Endothelial cell of umbilical vein (primary cell): ENCODE results near the gene TNS2. TPM values are rescaled to one million over a fixed set of nuclear protein-coding genes. Genes with fewer than 3 reads are reported as not detected.
A peak's percentile ranks its signal among the peaks of the same experiment; 100 is the strongest.

Experiments used
- BruUV-seq: library from RNA; stranded (reverse); fragments of 400-500 nt; replicated peaks from 2 replicates; lab custom pipeline; 2021; lab: Mats Ljungman, UMichigan
- CTCF ChIA-PET: fragments of 300-600, 350-600 bp; sonication (Branson Sonifier 250); formaldehyde crosslinking; loops from one replicate; lab custom pipeline; 2021; ENCODE audit warnings: antibody characterized with exemption, inconsistent platforms; lab: Charles Lee
- POLR2A ChIA-PET: fragments of 300-600, 350-600 bp; sonication (Branson Sonifier 250); formaldehyde crosslinking; loops from one replicate; lab custom pipeline; 2021; ENCODE audit warnings: antibody characterized with exemption, inconsistent platforms; lab: Charles Lee
- DNase-seq: peaks from one replicate; pipeline ENCODE4 v3.0.0-alpha.2; 2011; ENCODE audit warnings: low read depth, low spot score
- FAIRE-seq: peaks from 2 replicates; lab custom pipeline; 2011; peaks lifted over from hg19 to GRCh38; lab: Jason Lieb, UNC
- H2AFZ ChIP-seq: 2 replicates; pipeline ENCODE4 v1.6.0; 2012; ENCODE audit warnings: low read depth, low read length, control low read depth, inconsistent platforms
- H3K27ac ChIP-seq: 2 replicates; pipeline ENCODE4 v1.5.1; 2011; ENCODE audit warnings: low read depth, mild to moderate bottlenecking, control low read depth, low read length, moderate library complexity; ENCODE audit not compliant: insufficient read depth
- H3K27me3 ChIP-seq, 2 experiments: 2 replicates each; pipeline versions ENCODE4 v1.6.0 to v1.6.1; 2011; ENCODE audit warnings: low read length in 2 of 2, mixed read lengths in 1 of 2; ENCODE audit not compliant: control insufficient read depth in 2 of 2, insufficient read depth in 2 of 2
- H3K36me3 ChIP-seq, 2 experiments: 2 replicates in 1 of 2; 3 replicates in 1 of 2; pipeline ENCODE4 v1.5.1; 2011; ENCODE audit warnings: low read length in 2 of 2, mild to moderate bottlenecking in 1 of 2, moderate library complexity in 1 of 2; ENCODE audit not compliant: control insufficient read depth in 2 of 2, insufficient read depth in 2 of 2; ENCODE audit errors: extremely low read depth in 1 of 2
- H3K4me1 ChIP-seq: 3 replicates; pipeline ENCODE4 v1.5.1; 2011; ENCODE audit warnings: mild to moderate bottlenecking, low read length; ENCODE audit not compliant: control insufficient read depth, insufficient read depth; ENCODE audit errors: extremely low read depth
- H3K4me2 ChIP-seq: 2 replicates; pipeline ENCODE4 v1.6.1; 2011; ENCODE audit warnings: low read length, control low read depth, mixed read lengths; ENCODE audit not compliant: insufficient read depth
- H3K4me3 ChIP-seq, 3 experiments: fragments of 200-600 bp in 1 of 3; sonication (generic), shearing (Covaris generic) in 1 of 3; replicated peaks in 1 of 3; 2 replicates each; pipeline ENCODE4 v1.5.1; 2011 to 2016; ENCODE audit warnings: control low read depth in 3 of 3, low read length in 3 of 3, mild to moderate bottlenecking in 2 of 3, inconsistent platforms in 1 of 3, low read depth in 1 of 3, moderate library complexity in 1 of 3; ENCODE audit not compliant: insufficient read depth in 1 of 3
- H3K79me2 ChIP-seq: 2 replicates; pipeline ENCODE4 v1.6.0; 2012; ENCODE audit warnings: low read length, inconsistent platforms; ENCODE audit not compliant: control insufficient read depth, insufficient read depth
- H3K9ac ChIP-seq: replicated peaks from 2 replicates; pipeline ENCODE3; 2011; ENCODE audit warnings: low read length, control low read depth; ENCODE audit not compliant: insufficient read depth; ENCODE audit errors: extremely low read depth
- H3K9me1 ChIP-seq: replicated peaks from 3 replicates; pipeline ENCODE4 v1.6.0; 2011; ENCODE audit warnings: mild to moderate bottlenecking, low read length; ENCODE audit not compliant: control insufficient read depth, insufficient read depth; ENCODE audit errors: extremely low read depth
- H3K9me3 ChIP-seq: replicated peaks from 2 replicates; pipeline ENCODE4 v1.5.1; 2012; ENCODE audit warnings: low read length, inconsistent platforms; ENCODE audit not compliant: control insufficient read depth, insufficient read depth
- H4K20me1 ChIP-seq: replicated peaks from 2 replicates; pipeline ENCODE3; 2011; ENCODE audit warnings: mild to moderate bottlenecking, low read length; ENCODE audit not compliant: control insufficient read depth, insufficient read depth; ENCODE audit errors: extremely low read depth
- CTCF ChIP-seq, 2 donors: IDR thresholded peaks; 1 replicate in 1 of 2; 2 replicates in 1 of 2; pipeline ENCODE4 v1.5.1; 2011; ENCODE audit warnings: low read length in 2 of 2, mild to moderate bottlenecking in 2 of 2, moderate library complexity in 2 of 2, control low read depth in 1 of 2, inconsistent platforms in 1 of 2, low read depth in 1 of 2; ENCODE audit not compliant: insufficient read depth in 1 of 2; ENCODE audit errors: extremely low read depth in 1 of 2
- GATA2 ChIP-seq: IDR thresholded peaks from 2 replicates; pipeline ENCODE4 v1.7.0; 2011; ENCODE audit warnings: low read depth, mild to moderate bottlenecking, moderate library complexity, mixed read lengths, low read length; ENCODE audit not compliant: insufficient read length, insufficient read depth
- MAX ChIP-seq: IDR thresholded peaks from 2 replicates; pipeline ENCODE4 v1.6.1; 2011; ENCODE audit not compliant: insufficient read depth, insufficient read length
- MYC ChIP-seq: IDR thresholded peaks from one replicate; pipeline ENCODE4 v1.6.1; 2011; ENCODE audit warnings: mild to moderate bottlenecking, low read depth, low read length
- POLR2A ChIP-seq: IDR thresholded peaks from 2 replicates; pipeline ENCODE4 v1.6.1; 2012; ENCODE audit warnings: low read depth, mild to moderate bottlenecking, control low read depth, low read length
- POLR2AphosphoS5 ChIP-seq: IDR thresholded peaks from 2 replicates; pipeline ENCODE4 v1.6.1; 2012; ENCODE audit warnings: low read depth, mild to moderate bottlenecking, control low read depth, low read length, moderate library complexity; ENCODE audit not compliant: insufficient read depth
- dilution Hi-C: fragments of 300-500 bp; cut with MboI; formaldehyde crosslinking; loops from one replicate; pipeline ENCODE4 v1.15.0; 2019; ENCODE audit warnings: low sequenced_read_pairs; ENCODE audit not compliant: extremely low pct_ligation_motif_present
- intact Hi-C: fragments of 100-400 bp; cut with micrococcal nuclease; formaldehyde crosslinking; loops from one replicate; pipeline ENCODE4 v1.10.0; 2022
- polyA plus RNA-seq, 4 experiments: library from polyadenylated mRNA; depleted of rRNA in 3 of 4; stranded (reverse) in 3 of 4; unstranded in 1 of 4; fragments of >200 nt; gene quantifications; 2 replicates each; pipeline versions ENCODE4 v1.2.1 to v1.2.3, GENCODE V29; 2011 to 2012; ENCODE audit warnings: missing spikeins in 1 of 4
- total RNA-seq: library from RNA; stranded (reverse); gene quantifications from 2 replicates; pipeline ENCODE4 v1.2.3, GENCODE V29; 2021

Gene TNS2
- total and polyA plus RNA-seq, 2 donors (not counting 3 experiments of a cell fraction or from before 2014, with no cell fraction given), result 84.5 to 106 TPM

- no TSS peak for BruUV-seq
- FAIRE-seq, result peak; percentile 15
- H3K27ac ChIP-seq, result no peak overlapping the region
These were observed 2.1 kb downstream of the TNS2 start for GRCh38 chr12:53051881-53052412.

More at GRCh38 chr12:53051881-53052412, 2.1 kb downstream of the TNS2 start:
- peak overlapping the region; percentile 85 for H3K4me2 ChIP-seq
- no peaks in the 10 kb centered on the region for H4K20me1 ChIP-seq
- no peaks in the 10 kb centered on the region for H3K9me1 ChIP-seq
- H3K9ac ChIP-seq, result no peak overlapping the region
- intact Hi-C loops, result loop anchor here (5.0 kb wide), 1 partner anchor 45 kb away; the partner anchor contains the start of gene IGFBP6
- peaks cover 60% of the 10 kb centered on the region for H3K4me1 ChIP-seq
- peak overlapping the region in 2 of 3 experiments; percentile 68 to 78 for H3K4me3 ChIP-seq
- DNase-seq, result no peak
- CTCF ChIA-PET, result interaction anchor here (1.1 to 5.2 kb wide), 4 partner anchors 10 to 48 kb away, joined by 5 to 79 read pairs (median 11); no protein-coding TSS in a partner anchor
- H3K36me3 ChIP-seq, result peaks cover 0 to 9% of the 10 kb centered on the region in 2 experiments
- dilution Hi-C loops, result no loop called here
- H3K27me3 ChIP-seq, result no peaks in the 10 kb centered on the region
- peaks cover 15% of the 10 kb centered on the region for H3K79me2 ChIP-seq
- H2AFZ ChIP-seq, result no peak overlapping the region
- POLR2A ChIA-PET, result interaction anchor here (1.5 kb wide), 1 partner anchor 14 kb away, joined by 4 read pairs; no protein-coding TSS in a partner anchor
- no peaks in the 10 kb centered on the region for H3K9me3 ChIP-seq
- TF ChIP-seq GATA2 (no peak), MAX (no peak), POLR2A (peak; percentile 23), CTCF (IDR thresholded peaks at IDR 0.05; ENCODE audit: extremely low read depth in 1 of 2, insufficient read depth in 1 of 2, low read depth in 1 of 2, low read length in 2 of 2) (no peak), MYC (no peak), POLR2AphosphoS5 (no peak)
